IgD-negative memory B cell (primary cell): ENCODE results near the gene RPRD1A. TPM values are rescaled to one million over a fixed set of nuclear protein-coding genes. Genes with fewer than 3 reads are reported as not detected.

Experiments
- H3K27ac Mint-ChIP-seq, 3 donors: one replicate each; pipeline ENCODE4 v1.8.0; 2020 to 2022; ENCODE audit warnings: mild to moderate bottlenecking in 3 of 3, mixed read lengths in 3 of 3, moderate library complexity in 1 of 3
- H3K27me3 Mint-ChIP-seq: one replicate; pipeline ENCODE4 v1.8.0; 2021; ENCODE audit warnings: mixed read lengths
- H3K36me3 Mint-ChIP-seq: one replicate; pipeline ENCODE4 v1.8.0; 2020; ENCODE audit warnings: mild to moderate bottlenecking, mixed read lengths
- H3K4me1 Mint-ChIP-seq, 3 donors: one replicate each; pipeline ENCODE4 v1.8.0; 2020 to 2022; ENCODE audit warnings: mixed read lengths in 3 of 3, mild to moderate bottlenecking in 1 of 3
- H3K4me3 Mint-ChIP-seq, 4 donors: one replicate each; pipeline ENCODE4 v1.8.0; 2020 to 2022; ENCODE audit warnings: mild to moderate bottlenecking in 4 of 4, mixed read lengths in 4 of 4, moderate library complexity in 3 of 4
- H3K9me3 Mint-ChIP-seq, 3 donors: one replicate each; pipeline ENCODE4 v1.8.0; 2020 to 2021; ENCODE audit warnings: mixed read lengths in 3 of 3, mild to moderate bottlenecking in 1 of 3
- polyA plus RNA-seq: library from polyadenylated mRNA; unstranded; fragments of 300-500 nt; fragmentation: Illumina TruSeq; gene quantifications from one replicate; pipeline ENCODE4 v1.2.3, GENCODE V29; 2021

Gene RPRD1A
- polyA plus RNA-seq, 1 donor from 2014 or later: 15.6 TPM

DNA sequence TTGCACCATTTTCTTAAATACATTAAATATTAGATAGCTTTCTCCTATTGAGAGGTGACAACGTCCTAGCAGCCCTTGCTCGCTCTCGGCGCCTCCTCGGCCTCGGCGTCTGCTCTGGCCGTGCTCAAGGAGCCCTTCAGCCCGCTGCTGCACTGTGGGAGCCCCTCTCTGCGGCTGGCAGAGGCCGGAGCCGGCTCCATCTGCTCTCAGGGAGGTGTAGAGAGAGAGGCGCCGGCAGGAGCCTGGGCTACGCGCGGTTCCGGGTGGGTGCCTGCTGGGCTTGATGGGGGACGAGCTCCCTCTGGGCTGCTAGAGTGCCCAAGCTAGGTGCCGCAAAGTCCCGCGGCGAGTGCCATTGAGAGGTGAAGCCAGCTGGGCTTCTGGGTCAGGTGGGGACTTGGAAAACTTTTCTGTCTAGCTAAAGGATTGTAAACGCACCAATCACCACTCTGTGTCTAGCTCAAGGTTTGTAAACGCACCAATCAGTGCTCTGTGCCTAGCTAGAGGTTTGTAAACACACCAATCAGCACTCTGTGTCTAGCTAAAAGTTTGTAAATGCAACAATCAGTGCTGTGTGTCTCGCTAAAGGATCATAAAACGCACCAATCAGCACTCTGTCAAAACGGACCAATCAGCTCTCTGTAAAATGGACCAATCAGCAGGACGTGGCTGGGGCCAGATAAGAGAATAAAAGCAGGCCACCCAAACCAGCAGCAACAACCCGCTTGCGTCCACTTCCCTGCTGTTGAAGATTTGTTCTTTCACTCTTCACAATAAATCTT, 3.1 kb downstream of the RPRD1A start:
- H3K4me1 Mint-ChIP-seq: peaks cover 36 to 48% (median 45%) of the 10 kb centered on the region in 3 donors
- H3K4me3 Mint-ChIP-seq: peak overlapping the region in 2 of 4 donors; percentile 70 to 79
- peak overlapping the region in 1 of 3 donors; percentile 57 for H3K27ac Mint-ChIP-seq
- H3K27me3 Mint-ChIP-seq: no peaks in the 10 kb centered on the region
- no peaks in the 10 kb centered on the region for H3K9me3 Mint-ChIP-seq
- peaks cover 8% of the 10 kb centered on the region for H3K36me3 Mint-ChIP-seq

DNA sequence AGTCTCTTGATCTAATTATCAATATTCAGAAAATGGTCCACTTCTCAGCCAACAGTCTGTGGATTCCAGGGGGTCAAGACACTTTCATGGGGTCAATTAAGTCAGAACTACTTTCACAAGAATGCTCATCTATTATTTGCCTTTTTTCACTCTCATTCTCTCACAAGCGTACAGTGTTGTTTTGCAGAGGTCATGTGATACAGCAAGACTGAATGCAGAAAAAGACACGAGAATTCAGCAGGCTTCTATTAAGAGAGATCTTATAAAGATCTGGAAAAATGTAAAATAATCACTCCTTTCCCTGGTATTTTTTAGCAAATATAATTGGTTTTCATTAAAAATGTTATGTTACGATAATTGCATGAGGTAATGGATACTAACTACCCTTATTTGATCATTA, 8.7 kb downstream of the RPRD1A start:
- Mint-ChIP-seq H3K27me3 (no peaks in the 10 kb centered on the region), H3K27ac (no peak overlapping the region), H3K4me1 (peaks cover 35 to 49% (median 39%) of the 10 kb centered on the region in 3 donors), H3K9me3 (no peaks in the 10 kb centered on the region), H3K4me3 (peak overlapping the region in 2 of 4 donors; percentile 25 to 50), H3K36me3 (peaks cover 8% of the 10 kb centered on the region)

DNA sequence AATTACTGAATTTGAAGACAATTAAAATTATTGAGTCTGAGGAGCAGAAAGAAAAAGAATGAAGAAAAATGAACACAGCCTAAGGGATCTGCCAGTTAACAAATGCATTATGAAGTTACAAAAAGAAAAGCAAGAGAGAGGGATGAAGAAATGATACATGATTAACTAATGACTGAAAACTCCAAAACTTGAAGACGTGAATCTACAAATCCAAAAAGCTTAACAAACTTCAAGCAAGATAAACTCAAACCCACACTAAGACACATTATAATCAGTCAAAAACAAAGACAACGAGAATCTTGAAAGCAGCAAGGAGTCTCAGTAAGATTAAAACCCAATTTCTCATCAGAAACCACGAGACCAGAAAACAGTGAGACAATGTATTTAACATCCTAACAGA, 15.6 kb downstream of the RPRD1A start:
- peak overlapping the region in 1 of 4 donors; percentile 3 for H3K4me3 Mint-ChIP-seq
- H3K4me1 Mint-ChIP-seq: peaks cover 32 to 40% (median 35%) of the 10 kb centered on the region in 3 donors
- peaks cover 17% of the 10 kb centered on the region for H3K36me3 Mint-ChIP-seq
- peaks cover 0 to 2% (median 0%) of the 10 kb centered on the region in 3 donors for H3K9me3 Mint-ChIP-seq
- H3K27ac Mint-ChIP-seq: no peak overlapping the region
- H3K27me3 Mint-ChIP-seq: no peaks in the 10 kb centered on the region

DNA sequence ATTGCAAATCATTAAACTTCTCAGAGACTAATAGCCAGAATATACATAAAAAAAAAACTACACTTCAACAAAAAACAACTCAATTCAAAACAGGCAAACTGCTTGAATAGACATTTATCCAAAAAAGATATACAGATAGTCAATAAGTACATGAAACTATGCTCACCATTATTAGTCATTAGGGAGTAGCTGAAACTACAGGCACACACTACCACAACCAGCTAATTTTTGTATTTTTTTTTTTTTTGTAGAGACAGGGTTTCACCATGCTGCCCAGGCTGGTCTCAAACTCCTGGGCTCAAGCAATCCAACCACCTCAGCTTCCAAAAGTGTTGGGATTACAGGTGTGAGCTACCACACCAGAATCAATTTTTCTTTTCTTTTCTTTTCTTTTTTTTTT, 16.9 kb downstream of the RPRD1A start:
- H3K4me1 Mint-ChIP-seq: peaks cover 37 to 47% (median 40%) of the 10 kb centered on the region in 3 donors
- H3K9me3 Mint-ChIP-seq: peaks cover 0 to 2% (median 0%) of the 10 kb centered on the region in 3 donors
- H3K36me3 Mint-ChIP-seq: peaks cover 19% of the 10 kb centered on the region
- no peaks in the 10 kb centered on the region for H3K27me3 Mint-ChIP-seq
- no peak overlapping the region for H3K27ac Mint-ChIP-seq
- no peak overlapping the region for H3K4me3 Mint-ChIP-seq

DNA sequence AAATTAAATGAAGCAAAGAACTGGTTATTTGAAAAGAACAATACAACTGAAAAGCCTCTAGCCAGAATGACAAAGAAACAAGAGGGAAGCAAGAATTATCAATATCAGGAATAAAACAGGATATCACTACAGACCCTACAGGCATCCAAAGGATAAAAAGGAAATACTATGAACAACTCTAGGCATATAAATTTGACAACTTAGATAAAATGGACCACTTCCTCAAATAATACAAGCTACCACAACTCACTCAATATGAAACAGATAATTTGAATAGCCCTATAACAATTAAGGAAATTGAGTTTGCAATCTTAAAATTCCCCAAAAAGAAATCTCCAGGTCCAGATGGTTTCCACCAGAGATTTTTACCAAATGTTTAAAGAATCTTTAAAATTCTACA, 19.8 kb downstream of the RPRD1A start:
- H3K4me3 Mint-ChIP-seq: peak overlapping the region in 2 of 4 donors; percentile 23 to 30
- peaks cover 0 to 2% (median 0%) of the 10 kb centered on the region in 3 donors for H3K9me3 Mint-ChIP-seq
- H3K4me1 Mint-ChIP-seq: peaks cover 36 to 43% (median 41%) of the 10 kb centered on the region in 3 donors

DNA sequence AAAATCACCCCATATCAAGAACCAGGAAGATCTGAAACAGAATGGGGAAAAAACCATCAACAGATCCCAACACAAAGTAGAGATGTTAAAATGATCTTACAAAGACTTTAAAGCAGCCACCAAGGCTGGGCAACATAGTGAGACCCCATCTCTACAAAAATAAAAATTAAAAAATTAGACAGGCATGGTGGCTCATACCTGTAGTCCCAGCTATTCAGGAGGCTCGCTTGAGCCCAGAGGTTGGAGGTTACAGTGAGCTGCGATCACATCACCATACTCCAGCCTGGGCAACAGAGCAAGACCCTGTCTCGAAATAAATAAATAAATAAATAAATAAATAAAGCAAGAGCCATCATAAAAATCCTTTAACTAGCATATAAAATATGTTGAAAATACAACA, 20.5 kb downstream of the RPRD1A start:
- peaks cover 0 to 2% (median 0%) of the 10 kb centered on the region in 3 donors for H3K9me3 Mint-ChIP-seq
- H3K27ac Mint-ChIP-seq: no peak overlapping the region
- H3K36me3 Mint-ChIP-seq: peaks cover 10% of the 10 kb centered on the region
- no peaks in the 10 kb centered on the region for H3K27me3 Mint-ChIP-seq
- peak overlapping the region in 1 of 4 donors; percentile 30 for H3K4me3 Mint-ChIP-seq
- H3K4me1 Mint-ChIP-seq: peaks cover 39 to 47% (median 41%) of the 10 kb centered on the region in 3 donors

More for the DNA sequence above, 19.8 kb downstream of the RPRD1A start:
- Mint-ChIP-seq H3K27ac (peak overlapping the region in 1 of 3 donors; percentile 9), H3K27me3 (no peaks in the 10 kb centered on the region), H3K36me3 (peaks cover 10% of the 10 kb centered on the region)

DNA sequence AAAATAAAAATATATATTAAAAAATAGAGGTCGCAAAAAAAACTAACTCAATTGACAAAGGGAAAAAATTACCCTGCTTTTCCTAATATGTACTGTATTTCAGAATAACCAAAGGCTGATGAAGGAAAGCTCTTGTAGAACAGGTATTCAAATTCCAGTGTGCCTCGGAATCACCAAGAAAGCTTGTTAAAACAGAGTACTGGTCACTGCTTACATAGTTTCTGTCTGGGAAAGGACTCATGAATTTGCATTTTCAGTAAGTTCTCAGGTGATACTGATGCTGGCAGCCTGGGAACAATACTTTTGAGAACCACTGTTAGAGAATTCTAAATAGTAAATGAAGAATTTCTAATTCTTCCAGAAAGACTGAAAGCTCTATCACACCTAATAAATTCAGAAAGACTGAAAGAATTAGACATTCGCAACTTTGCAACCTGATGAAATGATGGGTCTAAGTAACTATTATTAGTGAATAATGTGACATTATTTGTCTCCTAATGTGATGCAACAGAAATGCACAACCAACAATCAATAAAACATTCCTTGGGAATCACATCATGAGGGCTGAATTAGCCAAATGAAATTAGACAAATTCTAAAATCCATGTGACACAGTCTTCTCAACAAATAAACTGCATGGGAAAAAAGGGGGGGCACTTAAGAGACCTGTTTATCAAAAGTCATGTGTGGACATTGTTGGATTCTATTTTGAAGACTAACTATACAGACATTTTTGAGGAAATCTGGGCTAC, 21.9 kb downstream of the RPRD1A start:
- H3K36me3 Mint-ChIP-seq: peaks cover 7% of the 10 kb centered on the region
- peaks cover 0 to 2% (median 0%) of the 10 kb centered on the region in 3 donors for H3K9me3 Mint-ChIP-seq
- peak overlapping the region in 1 of 4 donors; percentile 17 for H3K4me3 Mint-ChIP-seq
- H3K27ac Mint-ChIP-seq: peak overlapping the region in 1 of 3 donors; percentile 88
- H3K4me1 Mint-ChIP-seq: peaks cover 39 to 52% (median 47%) of the 10 kb centered on the region in 3 donors
- no peaks in the 10 kb centered on the region for H3K27me3 Mint-ChIP-seq

DNA sequence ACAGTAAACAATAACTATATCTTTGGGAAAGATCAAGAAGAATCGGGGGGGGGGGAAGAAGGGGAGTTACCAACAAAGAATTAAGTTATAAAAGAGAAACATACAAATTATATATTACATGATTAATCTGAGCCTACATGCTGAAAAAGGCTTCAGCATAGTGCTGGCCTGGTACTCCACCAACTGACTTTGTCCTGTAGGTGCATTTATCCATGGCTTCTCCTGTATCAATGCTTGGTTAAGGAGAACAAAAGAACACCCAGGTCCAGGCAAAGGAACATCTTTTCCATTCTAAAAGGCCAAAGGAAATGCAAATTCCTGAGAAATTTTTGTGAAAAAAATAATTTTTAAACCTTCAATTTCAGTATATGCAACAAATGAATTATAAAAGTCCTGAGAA, 24.2 kb downstream of the RPRD1A start:
- peaks cover 10% of the 10 kb centered on the region for H3K36me3 Mint-ChIP-seq
- H3K4me1 Mint-ChIP-seq: peaks cover 33 to 52% (median 42%) of the 10 kb centered on the region in 3 donors
- no peaks in the 10 kb centered on the region for H3K27me3 Mint-ChIP-seq
- H3K9me3 Mint-ChIP-seq: peaks cover 0 to 4% (median 2%) of the 10 kb centered on the region in 3 donors
- H3K27ac Mint-ChIP-seq: no peak overlapping the region
- no peak overlapping the region for H3K4me3 Mint-ChIP-seq

DNA sequence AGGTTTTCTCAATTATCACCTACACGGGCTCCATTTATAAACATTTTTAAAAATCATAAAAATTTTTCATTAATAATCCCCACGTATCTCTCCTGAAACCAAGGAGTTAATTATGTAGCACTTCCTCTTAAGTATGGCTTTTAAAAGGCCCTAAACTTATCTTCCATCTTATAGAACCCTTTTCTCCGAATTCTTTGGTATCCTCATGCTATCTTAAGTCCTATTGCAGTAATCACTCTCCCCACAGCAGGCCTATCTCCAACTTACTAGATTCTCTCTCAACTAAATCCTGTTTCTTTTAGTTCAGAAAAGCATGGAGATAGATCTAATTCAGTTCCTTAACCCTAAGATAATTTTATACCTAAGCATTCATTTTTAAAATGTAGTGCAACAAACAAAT, 26.2 kb downstream of the RPRD1A start:
- H3K9me3 Mint-ChIP-seq: peaks cover 0 to 7% (median 4%) of the 10 kb centered on the region in 3 donors
- H3K36me3 Mint-ChIP-seq: peaks cover 4% of the 10 kb centered on the region
- no peaks in the 10 kb centered on the region for H3K27me3 Mint-ChIP-seq
- H3K4me3 Mint-ChIP-seq: peak overlapping the region in 2 of 4 donors; percentile 42 to 61
- H3K4me1 Mint-ChIP-seq: peaks cover 24 to 46% (median 33%) of the 10 kb centered on the region in 3 donors
- no peak overlapping the region for H3K27ac Mint-ChIP-seq

DNA sequence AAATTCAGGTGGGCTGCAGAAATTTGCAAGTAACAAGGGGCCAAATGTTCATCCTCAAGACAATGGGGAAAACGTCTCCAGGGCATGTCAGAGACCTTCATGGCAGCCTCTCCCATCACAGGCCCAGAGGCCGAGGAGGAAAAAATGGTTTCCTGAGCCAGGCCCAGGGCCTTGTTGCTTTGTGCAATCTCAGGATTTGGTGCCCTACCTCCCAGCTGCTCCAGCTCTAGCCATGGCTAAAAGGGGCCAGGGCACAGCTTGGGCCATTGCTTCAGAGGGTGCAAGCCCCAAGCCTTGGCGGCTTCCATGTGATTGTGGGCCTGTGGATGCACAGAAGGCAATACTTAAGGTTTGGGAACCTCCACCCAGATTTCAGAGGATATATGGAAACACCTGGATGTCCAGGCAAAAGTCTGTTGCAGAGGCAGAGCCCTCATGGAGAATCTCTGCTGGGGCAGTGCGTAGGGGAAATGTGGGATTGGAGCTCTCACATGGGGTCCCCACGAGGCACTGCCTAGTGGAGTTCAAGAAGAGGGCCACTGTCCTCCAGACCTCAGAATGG, 29.2 kb downstream of the RPRD1A start:
- Mint-ChIP-seq H3K9me3 (peaks cover 0 to 7% (median 4%) of the 10 kb centered on the region in 3 donors), H3K27ac (no peak overlapping the region), H3K27me3 (no peaks in the 10 kb centered on the region), H3K36me3 (peaks cover 3% of the 10 kb centered on the region), H3K4me3 (no peak overlapping the region), H3K4me1 (peaks cover 34 to 54% (median 44%) of the 10 kb centered on the region in 3 donors)

DNA sequence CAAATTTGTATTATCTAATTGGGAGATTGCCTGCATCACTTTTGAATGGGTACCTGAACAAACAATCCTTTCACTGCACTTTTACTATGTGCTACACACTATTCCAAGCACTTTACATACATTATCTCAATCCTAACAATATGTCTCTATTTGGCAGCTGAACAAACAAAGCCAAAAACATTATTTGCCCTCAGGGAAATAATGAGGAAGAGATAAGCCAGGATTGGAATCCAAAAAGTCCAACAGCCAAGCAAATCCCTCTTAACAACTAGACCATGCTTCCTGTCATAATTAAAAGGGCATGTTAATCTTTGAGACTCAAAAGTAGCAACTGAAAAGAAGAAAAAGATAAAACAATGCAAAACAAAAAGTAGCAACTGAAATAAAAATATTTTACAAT, 32.1 kb downstream of the RPRD1A start:
- peaks cover 0 to 7% (median 4%) of the 10 kb centered on the region in 3 donors for H3K9me3 Mint-ChIP-seq
- H3K4me3 Mint-ChIP-seq: no peak overlapping the region
- no peaks in the 10 kb centered on the region for H3K27me3 Mint-ChIP-seq
- H3K36me3 Mint-ChIP-seq: peaks cover 8% of the 10 kb centered on the region
- H3K4me1 Mint-ChIP-seq: peaks cover 33 to 50% (median 46%) of the 10 kb centered on the region in 3 donors
- peak overlapping the region in 1 of 3 donors; percentile 2 for H3K27ac Mint-ChIP-seq

DNA sequence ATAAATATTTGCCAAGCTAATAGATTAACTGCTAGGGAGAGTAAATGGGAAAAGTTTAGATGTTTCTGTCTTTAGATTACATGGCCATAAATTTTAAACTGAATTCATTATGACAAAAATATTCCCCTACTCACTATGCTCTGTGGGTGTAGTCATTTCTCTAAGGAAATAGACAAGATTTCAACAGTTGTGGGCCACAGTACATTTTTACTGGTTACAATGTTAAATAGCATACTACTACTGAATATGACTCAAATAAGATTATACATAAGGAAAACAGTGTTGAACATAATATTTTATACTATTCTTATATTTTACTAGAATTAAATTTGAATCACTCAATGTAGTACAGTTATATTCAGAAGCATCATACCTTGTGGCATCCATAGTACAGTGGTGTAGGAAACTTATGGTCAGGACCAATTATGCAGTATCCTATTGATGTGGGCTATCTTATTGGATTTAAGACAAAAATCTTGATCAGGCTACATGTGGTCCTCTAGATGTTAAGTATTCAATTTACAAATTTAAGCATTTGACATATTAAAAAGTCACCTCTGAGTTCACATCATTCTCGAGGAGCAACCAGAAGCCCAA, 33.0 kb downstream of the RPRD1A start:
- H3K36me3 Mint-ChIP-seq: peaks cover 6% of the 10 kb centered on the region
- peaks cover 33 to 47% (median 46%) of the 10 kb centered on the region in 3 donors for H3K4me1 Mint-ChIP-seq
- H3K4me3 Mint-ChIP-seq: no peak overlapping the region
- peak overlapping the region in 1 of 3 donors; percentile 2 for H3K27ac Mint-ChIP-seq
- no peaks in the 10 kb centered on the region for H3K27me3 Mint-ChIP-seq
- peaks cover 0 to 7% (median 4%) of the 10 kb centered on the region in 3 donors for H3K9me3 Mint-ChIP-seq

DNA sequence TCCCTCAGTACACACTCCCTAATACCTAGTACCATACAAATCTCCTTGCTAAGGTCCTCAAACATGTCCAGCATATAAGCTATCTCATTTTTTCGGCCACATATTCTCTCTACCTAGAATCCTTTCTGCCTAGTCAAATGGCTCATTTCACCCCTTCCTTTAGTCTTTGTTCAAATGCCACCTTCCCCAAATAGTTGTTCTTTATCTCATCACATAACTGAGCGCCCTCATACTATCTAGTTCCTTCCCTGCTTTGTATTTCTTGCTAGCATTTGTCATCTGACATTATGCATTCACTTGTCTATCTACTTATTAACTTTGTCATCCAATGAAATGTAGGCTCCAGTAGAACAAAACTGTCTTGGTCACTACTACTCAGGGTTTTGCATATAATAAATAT, 35.5 kb downstream of the RPRD1A start:
- Mint-ChIP-seq H3K36me3 (peaks cover 6% of the 10 kb centered on the region), H3K9me3 (no peaks in the 10 kb centered on the region), H3K4me1 (peaks cover 32 to 43% (median 43%) of the 10 kb centered on the region in 3 donors), H3K27me3 (no peaks in the 10 kb centered on the region), H3K4me3 (peak overlapping the region in 2 of 4 donors; percentile 83 to 85), H3K27ac (peak overlapping the region in 2 of 3 donors; percentile 23 to 54)

DNA sequence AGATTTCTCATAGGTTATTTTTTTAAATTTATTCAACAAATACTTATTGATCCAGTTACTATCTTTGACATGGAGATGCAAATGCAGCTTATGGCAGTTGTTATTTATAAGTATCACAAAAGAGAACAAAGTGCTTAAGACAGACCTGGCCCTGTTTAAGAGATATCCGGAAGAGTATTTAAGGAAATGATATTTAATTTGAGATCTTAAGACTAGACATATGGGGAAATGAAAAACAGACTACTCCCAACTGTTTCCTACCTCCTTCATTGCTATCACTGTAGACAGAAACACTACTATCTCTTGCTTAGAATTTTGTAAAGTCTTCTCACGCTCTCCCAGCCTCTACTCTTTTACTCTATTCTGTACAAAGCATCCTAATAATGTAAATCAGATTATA, 36.0 kb downstream of the RPRD1A start:
- no peaks in the 10 kb centered on the region for H3K9me3 Mint-ChIP-seq
- peaks cover 6% of the 10 kb centered on the region for H3K36me3 Mint-ChIP-seq
- peak overlapping the region; percentile 19 to 54 (median 23) for H3K27ac Mint-ChIP-seq
- peak overlapping the region in 2 of 4 donors; percentile 79 to 83 for H3K4me3 Mint-ChIP-seq
- H3K27me3 Mint-ChIP-seq: no peaks in the 10 kb centered on the region
- peaks cover 32 to 43% (median 43%) of the 10 kb centered on the region in 3 donors for H3K4me1 Mint-ChIP-seq
